Type B pancreatic cell (in vitro differentiated cells): ENCODE results near the gene REEP1. TPM values are rescaled to one million over a fixed set of nuclear protein-coding genes. Genes with fewer than 3 reads are reported as not detected.

ENCODE experiments used
- DNase-seq: peaks from one replicate; pipeline ENCODE4 v3.0.0; 2021; ENCODE audit warnings: mixed read lengths; ENCODE audit not compliant: unreplicated experiment; ENCODE audit errors: extremely low spot score
- H3K27ac Mint-ChIP-seq: 2 replicates; pipeline ENCODE4 v1.8.0; 2021; ENCODE audit warnings: mild to moderate bottlenecking, mixed read lengths
- H3K27me3 Mint-ChIP-seq: 2 replicates; pipeline ENCODE4 v1.8.0; 2021; ENCODE audit warnings: mixed read lengths
- H3K36me3 Mint-ChIP-seq: 2 replicates; pipeline ENCODE4 v1.8.0; 2021; ENCODE audit warnings: mixed read lengths
- H3K4me1 Mint-ChIP-seq: one replicate; pipeline ENCODE4 v1.8.0; 2021; ENCODE audit warnings: mixed read lengths; ENCODE audit not compliant: unreplicated experiment
- H3K4me3 Mint-ChIP-seq: 2 replicates; pipeline ENCODE4 v1.8.0; 2021; ENCODE audit warnings: mild to moderate bottlenecking, mixed read lengths
- H3K9me3 Mint-ChIP-seq: 2 replicates; pipeline ENCODE4 v1.8.0; 2021; ENCODE audit warnings: mixed read lengths
- CTCF ChIP-seq: fragments of 200-600 bp; sonication (generic); conservative IDR thresholded peaks from 2 replicates; pipeline ENCODE4 v1.5.0; 2021; ENCODE audit warnings: antibody characterized with exemption, mild to moderate bottlenecking
- long read RNA-seq: library from polyadenylated mRNA; unstranded; transcript quantifications from one replicate; pipeline ENCODE4 v2.0.0, GENCODE V29; 2020
- total RNA-seq: library from RNA; stranded (reverse); gene quantifications from 2 replicates; pipeline ENCODE4 v1.2.1, GENCODE V29; 2021; ENCODE audit warnings: low replicate concordance

The REEP1 gene
- 6.4 and 14.1 TPM in 2 replicates for total RNA-seq
- long read RNA-seq, transcript REEP1-201 (7 exons, 3,857 nt), result major isoform, 11 of 24 reads
- long read RNA-seq, partial matches to known transcripts, result 5 of 24 reads
- long read RNA-seq, other reads (novel, unspliced or antisense), result 8 of 24 reads

GRCh38 chr2:86337244-86337835 lies at the start of gene REEP1:
TSS of gene REEP1 (minus strand) at chr2:86337626. CDS start at chr2:86337510, 116 bp downstream.
- Mint-ChIP-seq H3K4me1 (peaks cover 12% of the 10 kb centered on the region), H3K4me3 (peak within 1 kb of the TSS; percentile 91), H3K9me3 (peaks cover 9% of the 10 kb centered on the region), H3K27me3 (peaks cover 73% of the 10 kb centered on the region), H3K27ac (peak within 1 kb of the TSS; percentile 93), H3K36me3 (no peaks in the 10 kb centered on the region)
- DNase-seq, result peak; percentile 72
- TF ChIP-seq CTCF, result no peak

GRCh38 chr2:86383844-86384243 lies 46.4 kb upstream of the REEP1 start:
- Mint-ChIP-seq H3K9me3 (no peaks in the 10 kb centered on the region), H3K4me1 (no peaks in the 10 kb centered on the region), H3K36me3 (no peaks in the 10 kb centered on the region), H3K27me3 (peaks cover 5% of the 10 kb centered on the region), H3K27ac (no peak overlapping the region), H3K4me3 (no peak overlapping the region)
- no peak for TF ChIP-seq CTCF
- no peak for DNase-seq

- H3K27me3 Mint-ChIP-seq, result peaks cover 7% of the 10 kb centered on the region
- no peak overlapping the region for H3K27ac Mint-ChIP-seq
- no peak for TF ChIP-seq CTCF
- no peaks in the 10 kb centered on the region for H3K4me1 Mint-ChIP-seq
- no peak for DNase-seq
- no peaks in the 10 kb centered on the region for H3K9me3 Mint-ChIP-seq
- no peaks in the 10 kb centered on the region for H3K36me3 Mint-ChIP-seq
- no peak overlapping the region for H3K4me3 Mint-ChIP-seq
These were observed 45.3 kb upstream of the REEP1 start for GRCh38 chr2:86382698-86383097.

- no peak overlapping the region for H3K27ac Mint-ChIP-seq
- peaks cover 10% of the 10 kb centered on the region for H3K27me3 Mint-ChIP-seq
- no peak for DNase-seq
- TF ChIP-seq CTCF, result no peak
- no peak overlapping the region for H3K4me3 Mint-ChIP-seq
- no peaks in the 10 kb centered on the region for H3K9me3 Mint-ChIP-seq
- no peaks in the 10 kb centered on the region for H3K4me1 Mint-ChIP-seq
- no peaks in the 10 kb centered on the region for H3K36me3 Mint-ChIP-seq
These were observed 44.7 kb upstream of the REEP1 start for GRCh38 chr2:86382108-86382507.

DNA sequence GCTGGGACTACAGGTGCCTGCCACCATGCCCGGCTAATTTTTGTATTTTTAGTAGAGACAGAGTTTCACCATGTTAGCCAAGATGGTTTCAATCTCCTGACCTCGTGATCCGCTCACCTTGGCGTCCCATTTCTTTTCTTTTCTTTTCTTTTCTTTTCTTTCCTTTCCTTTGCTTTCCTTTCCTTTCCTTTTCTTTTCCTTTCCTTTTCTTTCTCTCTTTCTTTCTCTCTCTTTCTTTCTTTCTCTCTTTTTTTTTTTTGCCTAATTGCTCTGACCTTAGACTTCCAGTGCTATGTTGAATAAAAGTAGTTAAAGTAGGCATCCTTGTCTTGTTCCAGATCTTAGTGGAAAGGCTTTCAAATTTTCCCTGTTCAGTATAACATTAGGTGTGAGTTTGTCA lies 41.0 kb upstream of the REEP1 start:
- no peak for TF ChIP-seq CTCF
- no peak overlapping the region for H3K4me3 Mint-ChIP-seq
- H3K27me3 Mint-ChIP-seq, result peaks cover 18% of the 10 kb centered on the region
- H3K9me3 Mint-ChIP-seq, result no peaks in the 10 kb centered on the region
- H3K4me1 Mint-ChIP-seq, result no peaks in the 10 kb centered on the region
- no peak overlapping the region for H3K27ac Mint-ChIP-seq
- no peaks in the 10 kb centered on the region for H3K36me3 Mint-ChIP-seq
- no peak for DNase-seq
